Karpas-422 (cell line): ENCODE measurements around the gene DNAJC5. TPM values are rescaled to one million over a fixed set of nuclear protein-coding genes. Genes with fewer than 3 reads are reported as not detected.
"Not testable (repeated sequence)": the region's sequence is repeated elsewhere in the genome, so short reads cannot be mapped to it uniquely, and the experiment has no call there.

Experiments used
- DNase-seq: peaks from one replicate; pipeline ENCODE4 v3.0.0-alpha.2; 2015
- H2AFZ ChIP-seq: fragments of 200-600 bp; sonication (generic); 2 replicates; pipeline ENCODE4 v1.6.1; 2014; ENCODE audit warnings: antibody characterized with exemption, low read length, mixed read lengths
- H3K27ac ChIP-seq: fragments of 200-600 bp; sonication (generic); 2 replicates; pipeline ENCODE4 v1.5.1; 2014; ENCODE audit warnings: mild to moderate bottlenecking, low read length, moderate library complexity
- H3K27me3 ChIP-seq: fragments of 200-600 bp; sonication (generic); 2 replicates; pipeline ENCODE4 v1.6.1; 2014; ENCODE audit warnings: low read length, mixed read lengths
- H3K36me3 ChIP-seq: fragments of 200-600 bp; sonication (generic); 2 replicates; pipeline ENCODE4 v1.6.1; 2014; ENCODE audit warnings: low read length, mixed read lengths; ENCODE audit not compliant: insufficient read depth
- H3K4me1 ChIP-seq: fragments of 200-600 bp; sonication (generic); 2 replicates; pipeline ENCODE4 v1.6.1; 2014; ENCODE audit warnings: mild to moderate bottlenecking, low read length, mixed read lengths
- H3K4me2 ChIP-seq: fragments of 200-600 bp; sonication (generic); 2 replicates; pipeline ENCODE4 v1.6.1; 2014; ENCODE audit warnings: low read length, low read depth, mild to moderate bottlenecking; ENCODE audit not compliant: poor library complexity, severe bottlenecking
- H3K4me3 ChIP-seq: fragments of 200-600 bp; sonication (generic); 2 replicates; pipeline ENCODE4 v1.5.1; 2014; ENCODE audit warnings: mild to moderate bottlenecking, antibody characterized with exemption, low read length, mixed read lengths
- H3K79me2 ChIP-seq: fragments of 200-600 bp; sonication (generic); 2 replicates; pipeline ENCODE4 v1.6.1; 2014; ENCODE audit warnings: mild to moderate bottlenecking, low read length, mixed read lengths
- H3K9ac ChIP-seq: fragments of 200-600 bp; sonication (generic); 2 replicates; pipeline ENCODE4 v1.6.0; 2014; ENCODE audit warnings: low read length
- H3K9me2 ChIP-seq: fragments of 200-600 bp; sonication (generic), shearing (Covaris generic); replicated peaks from 2 replicates; pipeline ENCODE4 v1.6.0; 2014; ENCODE audit warnings: mild to moderate bottlenecking, low read length, moderate library complexity; ENCODE audit not compliant: insufficient read depth
- H3K9me3 ChIP-seq: fragments of 300-700, 200-600 bp; sonication (generic); 2 replicates; pipeline ENCODE4 v1.6.1; 2014; ENCODE audit warnings: low read length, mixed read lengths
- H4K20me1 ChIP-seq: fragments of 200-600 bp; sonication (generic); 2 replicates; pipeline ENCODE4 v1.6.1; 2014; ENCODE audit warnings: mild to moderate bottlenecking, antibody characterized with exemption, low read length, low read depth; ENCODE audit not compliant: insufficient read depth
- total RNA-seq: library from RNA; depleted of rRNA; stranded (reverse); fragments of >200 nt; shearing (Covaris generic); gene quantifications from 2 replicates; pipeline ENCODE4 v1.2.3, GENCODE V29; 2014; ENCODE audit warnings: low replicate concordance

DNAJC5 gene
- total RNA-seq, 1 experiment from 2014 or later, result 22.9 TPM

- Histone ChIP-seq H3K27me3 (no peaks in the 10 kb centered on the region), H3K9ac (no peak overlapping the region), H4K20me1 (peaks cover 11% of the 10 kb centered on the region; the same call in 1 of the 2 replicates), H3K4me1 (peaks cover 37% of the 10 kb centered on the region), H3K36me3 (no peaks in the 10 kb centered on the region), H3K9me2 (no peaks in the 10 kb centered on the region), H2AFZ (no peak overlapping the region), H3K27ac (no peak overlapping the region), H3K9me3 (no peaks in the 10 kb centered on the region), H3K79me2 (peaks cover 20% of the 10 kb centered on the region), H3K4me2 (no peak overlapping the region), H3K4me3 (no peak overlapping the region)
- DNase-seq, result no peak
Observed at GRCh38 chr20:63958964-63959698, 64.2 kb downstream of the DNAJC5 start.

- no peak for DNase-seq
- no peak overlapping the region for H3K4me3 ChIP-seq
- no peaks in the 10 kb centered on the region for H3K9me3 ChIP-seq
- no peaks in the 10 kb centered on the region for H3K9me2 ChIP-seq
- H3K79me2 ChIP-seq, result peaks cover 15% of the 10 kb centered on the region
- H4K20me1 ChIP-seq, result peaks cover 6% of the 10 kb centered on the region; the same call in 1 of the 2 replicates
- H3K27me3 ChIP-seq, result no peaks in the 10 kb centered on the region
- H3K4me2 ChIP-seq, result no peak overlapping the region
- H3K36me3 ChIP-seq, result no peaks in the 10 kb centered on the region
- no peak overlapping the region for H2AFZ ChIP-seq
- H3K4me1 ChIP-seq, result peaks cover 32% of the 10 kb centered on the region
- H3K27ac ChIP-seq, result no peak overlapping the region
- H3K9ac ChIP-seq, result no peak overlapping the region
Observed at GRCh38 chr20:63959699-63960075, 64.8 kb downstream of the DNAJC5 start.

- H3K36me3 ChIP-seq, DNase-seq, H3K79me2 ChIP-seq: not testable (repeated sequence)
Observed at GRCh38 chr20:63960654-63961621, 66.0 kb downstream of the DNAJC5 start.

GRCh38 chr20:63961664-63962425, 66.9 kb downstream of the DNAJC5 start:
- H2AFZ ChIP-seq, result no peak overlapping the region
- no peaks in the 10 kb centered on the region for H3K36me3 ChIP-seq
- H3K4me1 ChIP-seq, result peaks cover 21% of the 10 kb centered on the region
- H3K27ac ChIP-seq, result no peak overlapping the region
- no peak overlapping the region for H3K9ac ChIP-seq
- no peaks in the 10 kb centered on the region for H3K9me3 ChIP-seq
- no peak for DNase-seq
- no peak overlapping the region for H3K4me2 ChIP-seq
- H4K20me1 ChIP-seq, result no peaks in the 10 kb centered on the region
- no peak overlapping the region for H3K4me3 ChIP-seq
- no peaks in the 10 kb centered on the region for H3K9me2 ChIP-seq
- H3K27me3 ChIP-seq, result no peaks in the 10 kb centered on the region
- H3K79me2 ChIP-seq, result no peaks in the 10 kb centered on the region

More at GRCh38 chr20:63960654-63961621, 66.0 kb downstream of the DNAJC5 start:
- peaks cover 25% of the 10 kb centered on the region for H3K4me1 ChIP-seq
- not testable (repeated sequence) for H3K4me3 ChIP-seq, H3K9me2 ChIP-seq, H3K27me3 ChIP-seq, H3K9me3 ChIP-seq, H3K27ac ChIP-seq, H2AFZ ChIP-seq, H4K20me1 ChIP-seq, H3K4me2 ChIP-seq, H3K9ac ChIP-seq

DNA sequence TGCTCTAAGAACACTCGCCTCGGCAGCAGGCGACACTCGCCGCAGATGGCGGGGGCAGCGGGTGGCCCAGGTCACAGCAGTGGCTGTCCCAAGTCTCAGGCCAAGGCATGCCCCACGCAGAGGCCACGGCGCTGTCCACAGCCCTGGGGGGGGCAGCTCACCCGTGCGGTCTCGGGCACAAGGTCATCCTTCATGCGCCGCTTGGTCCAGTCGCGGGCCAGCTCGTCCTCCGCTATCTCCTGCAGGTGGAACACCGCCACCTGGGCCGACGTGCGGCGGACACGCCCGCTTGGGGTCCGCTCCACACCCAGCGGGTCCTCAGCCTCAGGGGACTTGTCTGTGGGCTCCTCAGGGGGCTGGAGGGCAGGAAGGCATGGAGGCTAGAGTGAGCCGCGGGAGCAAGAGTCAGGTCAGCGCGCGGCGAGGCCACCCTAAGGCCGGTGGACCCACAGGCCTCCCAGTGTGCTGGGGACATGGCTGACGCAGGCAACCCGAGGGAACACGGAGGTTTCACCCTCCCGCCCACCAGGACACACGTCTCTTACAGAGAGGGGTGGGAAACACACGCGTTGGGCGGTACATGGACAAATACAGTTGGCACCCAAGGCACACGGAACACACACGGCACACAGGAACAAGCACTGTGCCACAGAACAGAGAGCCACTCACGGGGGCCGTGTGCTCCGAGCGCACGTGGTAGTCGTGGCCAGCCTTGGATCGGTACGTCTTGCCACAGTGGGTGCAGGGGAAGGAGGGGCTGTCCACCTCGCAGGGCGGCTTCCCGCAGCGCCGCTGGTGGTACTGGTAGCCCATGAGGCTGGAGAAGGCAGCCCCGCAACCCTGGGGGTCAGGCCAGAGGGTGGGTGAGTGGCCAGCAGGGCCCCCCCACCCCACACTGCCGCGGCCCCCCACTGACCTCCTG, 67.8 kb downstream of the DNAJC5 start:
- Histone ChIP-seq H3K9ac (no peak overlapping the region), H3K27ac (no peak overlapping the region), H4K20me1 (no peaks in the 10 kb centered on the region), H3K4me2 (no peak overlapping the region), H3K36me3 (no peaks in the 10 kb centered on the region), H3K9me2 (no peaks in the 10 kb centered on the region), H3K4me1 (peaks cover 12% of the 10 kb centered on the region), H3K79me2 (peaks cover under 1% of the 10 kb centered on the region; the same call in 1 of the 2 replicates), H2AFZ (no peak overlapping the region), H3K4me3 (no peak overlapping the region), H3K9me3 (no peaks in the 10 kb centered on the region), H3K27me3 (no peaks in the 10 kb centered on the region)
- no peak for DNase-seq

DNA sequence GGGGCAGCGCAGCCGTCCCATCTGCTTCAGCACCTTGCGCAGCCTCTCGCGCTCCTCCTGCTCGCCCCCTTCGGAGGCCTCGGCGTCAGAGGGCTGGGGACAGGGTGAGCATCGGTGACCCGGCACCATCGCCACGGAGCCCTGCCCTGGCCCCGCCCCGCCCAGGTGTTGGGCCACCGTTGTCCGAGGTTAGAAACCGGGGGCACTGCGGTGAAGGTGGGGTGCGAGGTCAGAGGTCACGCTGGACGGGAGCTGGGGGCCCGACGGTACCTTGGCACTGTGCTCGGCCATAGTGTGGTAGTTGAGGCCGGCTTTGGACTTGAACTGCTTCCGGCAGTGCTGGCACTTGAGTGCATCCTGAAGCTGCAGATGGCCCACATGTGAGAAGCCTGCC, 68.4 kb downstream of the DNAJC5 start:
- no peaks in the 10 kb centered on the region for H3K9me2 ChIP-seq
- no peak for DNase-seq
- H2AFZ ChIP-seq, result no peak overlapping the region
- no peaks in the 10 kb centered on the region for H3K36me3 ChIP-seq
- peaks cover 7% of the 10 kb centered on the region for H3K4me1 ChIP-seq
- no peaks in the 10 kb centered on the region for H3K27me3 ChIP-seq
- peaks cover 6% of the 10 kb centered on the region; the same call in 1 of the 2 replicates for H3K79me2 ChIP-seq
- no peak overlapping the region for H3K9ac ChIP-seq
- H4K20me1 ChIP-seq, result no peaks in the 10 kb centered on the region
- H3K4me3 ChIP-seq, result no peak overlapping the region
- no peak overlapping the region for H3K4me2 ChIP-seq
- no peaks in the 10 kb centered on the region for H3K9me3 ChIP-seq
- no peak overlapping the region for H3K27ac ChIP-seq

- peaks cover 11% of the 10 kb centered on the region for H3K79me2 ChIP-seq
- H3K9ac ChIP-seq, result no peak overlapping the region
- no peak overlapping the region for H3K4me2 ChIP-seq
- H2AFZ ChIP-seq, result no peak overlapping the region
- H3K27ac ChIP-seq, result no peak overlapping the region
- no peaks in the 10 kb centered on the region for H3K9me2 ChIP-seq
- no peak overlapping the region for H3K4me3 ChIP-seq
- no peaks in the 10 kb centered on the region for H3K27me3 ChIP-seq
- no peak for DNase-seq
- H3K9me3 ChIP-seq, result no peaks in the 10 kb centered on the region
- H3K4me1 ChIP-seq, result peaks cover 7% of the 10 kb centered on the region
- H3K36me3 ChIP-seq, result no peaks in the 10 kb centered on the region
- H4K20me1 ChIP-seq, result no peaks in the 10 kb centered on the region
Observed at GRCh38 chr20:63963784-63964301, 68.9 kb downstream of the DNAJC5 start.
